Measurements from ENCODE around the gene HNRNPLL.

DNA sequence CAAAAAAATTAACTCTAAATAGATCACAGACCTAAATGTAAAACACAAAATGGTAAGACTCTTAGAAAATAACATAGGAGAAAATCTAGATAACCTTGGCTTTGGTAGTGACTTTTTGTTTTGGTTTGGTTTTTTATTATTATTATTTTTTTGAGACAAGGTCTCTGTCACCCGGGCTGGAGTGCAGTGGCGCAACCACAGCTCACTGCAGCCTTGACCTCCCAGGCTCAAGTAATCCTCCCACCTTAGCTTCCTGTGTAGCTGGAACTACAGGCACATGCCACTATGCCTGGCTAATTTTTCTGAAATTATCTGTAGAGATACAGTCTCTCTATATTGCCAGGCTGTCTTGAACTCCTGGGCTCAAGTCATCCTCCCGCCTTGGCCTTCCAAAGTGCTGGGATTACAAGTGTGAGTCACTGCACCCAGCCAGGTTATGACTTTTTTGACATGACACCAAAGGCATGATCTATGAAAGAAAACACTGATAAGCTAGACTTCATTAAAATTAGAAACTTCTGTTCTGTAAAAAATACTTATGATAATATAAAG lies 88.0 kb downstream of the HNRNPLL start:
- TF ChIP-seq, protein P1, sequence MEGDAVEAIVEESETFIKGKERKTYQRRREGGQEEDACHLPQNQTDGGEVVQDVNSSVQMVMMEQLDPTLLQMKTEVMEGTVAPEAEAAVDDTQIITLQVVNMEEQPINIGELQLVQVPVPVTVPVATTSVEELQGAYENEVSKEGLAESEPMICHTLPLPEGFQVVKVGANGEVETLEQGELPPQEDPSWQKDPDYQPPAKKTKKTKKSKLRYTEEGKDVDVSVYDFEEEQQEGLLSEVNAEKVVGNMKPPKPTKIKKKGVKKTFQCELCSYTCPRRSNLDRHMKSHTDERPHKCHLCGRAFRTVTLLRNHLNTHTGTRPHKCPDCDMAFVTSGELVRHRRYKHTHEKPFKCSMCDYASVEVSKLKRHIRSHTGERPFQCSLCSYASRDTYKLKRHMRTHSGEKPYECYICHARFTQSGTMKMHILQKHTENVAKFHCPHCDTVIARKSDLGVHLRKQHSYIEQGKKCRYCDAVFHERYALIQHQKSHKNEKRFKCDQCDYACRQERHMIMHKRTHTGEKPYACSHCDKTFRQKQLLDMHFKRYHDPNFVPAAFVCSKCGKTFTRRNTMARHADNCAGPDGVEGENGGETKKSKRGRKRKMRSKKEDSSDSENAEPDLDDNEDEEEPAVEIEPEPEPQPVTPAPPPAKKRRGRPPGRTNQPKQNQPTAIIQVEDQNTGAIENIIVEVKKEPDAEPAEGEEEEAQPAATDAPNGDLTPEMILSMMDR (IDR thresholded peaks at IDR 0.05): no peak
- no peak for TF ChIP-seq POLR2A (IDR thresholded peaks at IDR 0.05)

All from heart left ventricle (tissue), 13 donors.